Measurements from ENCODE around the gene ITIH4.

DNA sequence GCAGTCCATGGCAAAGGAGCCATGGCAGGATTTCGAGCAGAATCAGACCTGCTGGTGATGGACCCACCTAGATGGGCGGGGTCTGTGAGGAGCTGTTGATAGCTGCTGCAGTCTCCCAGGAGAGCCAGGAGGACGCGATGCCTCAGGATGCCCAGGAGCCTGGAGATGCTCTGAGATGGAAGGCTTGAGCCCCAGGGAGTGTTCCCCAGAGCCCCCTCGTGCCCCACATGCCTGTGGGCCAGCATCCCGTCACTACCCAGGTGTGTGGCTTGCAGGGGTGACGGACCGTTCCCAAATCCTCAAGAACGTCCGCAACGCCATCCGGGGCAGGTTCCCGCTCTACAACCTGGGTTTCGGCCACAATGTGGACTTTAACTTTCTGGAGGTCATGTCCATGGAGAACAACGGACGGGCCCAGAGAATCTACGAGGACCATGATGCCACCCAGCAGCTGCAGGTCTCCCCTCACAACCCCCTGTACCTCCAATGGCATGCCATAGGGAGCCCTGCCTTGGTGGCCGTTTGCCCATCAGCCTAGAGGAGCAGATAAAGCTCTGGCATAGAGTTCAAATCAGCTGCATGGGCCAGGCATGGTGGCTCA, 46.4 kb downstream of the ITIH4 start:
- TF ChIP-seq, protein P1, sequence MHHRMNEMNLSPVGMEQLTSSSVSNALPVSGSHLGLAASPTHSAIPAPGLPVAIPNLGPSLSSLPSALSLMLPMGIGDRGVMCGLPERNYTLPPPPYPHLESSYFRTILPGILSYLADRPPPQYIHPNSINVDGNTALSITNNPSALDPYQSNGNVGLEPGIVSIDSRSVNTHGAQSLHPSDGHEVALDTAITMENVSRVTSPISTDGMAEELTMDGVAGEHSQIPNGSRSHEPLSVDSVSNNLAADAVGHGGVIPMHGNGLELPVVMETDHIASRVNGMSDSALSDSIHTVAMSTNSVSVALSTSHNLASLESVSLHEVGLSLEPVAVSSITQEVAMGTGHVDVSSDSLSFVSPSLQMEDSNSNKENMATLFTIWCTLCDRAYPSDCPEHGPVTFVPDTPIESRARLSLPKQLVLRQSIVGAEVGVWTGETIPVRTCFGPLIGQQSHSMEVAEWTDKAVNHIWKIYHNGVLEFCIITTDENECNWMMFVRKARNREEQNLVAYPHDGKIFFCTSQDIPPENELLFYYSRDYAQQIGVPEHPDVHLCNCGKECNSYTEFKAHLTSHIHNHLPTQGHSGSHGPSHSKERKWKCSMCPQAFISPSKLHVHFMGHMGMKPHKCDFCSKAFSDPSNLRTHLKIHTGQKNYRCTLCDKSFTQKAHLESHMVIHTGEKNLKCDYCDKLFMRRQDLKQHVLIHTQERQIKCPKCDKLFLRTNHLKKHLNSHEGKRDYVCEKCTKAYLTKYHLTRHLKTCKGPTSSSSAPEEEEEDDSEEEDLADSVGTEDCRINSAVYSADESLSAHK (tag by site-specific recombination; IDR thresholded peaks at IDR 0.05), result no peak
- TF ChIP-seq, protein P2, sequence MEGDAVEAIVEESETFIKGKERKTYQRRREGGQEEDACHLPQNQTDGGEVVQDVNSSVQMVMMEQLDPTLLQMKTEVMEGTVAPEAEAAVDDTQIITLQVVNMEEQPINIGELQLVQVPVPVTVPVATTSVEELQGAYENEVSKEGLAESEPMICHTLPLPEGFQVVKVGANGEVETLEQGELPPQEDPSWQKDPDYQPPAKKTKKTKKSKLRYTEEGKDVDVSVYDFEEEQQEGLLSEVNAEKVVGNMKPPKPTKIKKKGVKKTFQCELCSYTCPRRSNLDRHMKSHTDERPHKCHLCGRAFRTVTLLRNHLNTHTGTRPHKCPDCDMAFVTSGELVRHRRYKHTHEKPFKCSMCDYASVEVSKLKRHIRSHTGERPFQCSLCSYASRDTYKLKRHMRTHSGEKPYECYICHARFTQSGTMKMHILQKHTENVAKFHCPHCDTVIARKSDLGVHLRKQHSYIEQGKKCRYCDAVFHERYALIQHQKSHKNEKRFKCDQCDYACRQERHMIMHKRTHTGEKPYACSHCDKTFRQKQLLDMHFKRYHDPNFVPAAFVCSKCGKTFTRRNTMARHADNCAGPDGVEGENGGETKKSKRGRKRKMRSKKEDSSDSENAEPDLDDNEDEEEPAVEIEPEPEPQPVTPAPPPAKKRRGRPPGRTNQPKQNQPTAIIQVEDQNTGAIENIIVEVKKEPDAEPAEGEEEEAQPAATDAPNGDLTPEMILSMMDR (tag by site-specific recombination; IDR thresholded peaks at IDR 0.05), result no peak
- TF ChIP-seq GFI1B (tag by site-specific recombination; IDR thresholded peaks at IDR 0.05) (no peak), ZNF404 (tag by site-specific recombination; IDR thresholded peaks at IDR 0.05) (no peak), ZNF692 (tag by site-specific recombination; IDR thresholded peaks at IDR 0.05) (no peak), TCF7L2 (IDR thresholded peaks at IDR 0.05; ENCODE audit: borderline replicate concordance, low read depth, low read length) (no peak), YY1 (tag by site-specific recombination; IDR thresholded peaks at IDR 0.05) (no peak), REST (tag by site-specific recombination; IDR thresholded peaks at IDR 0.05) (no peak), ZNF274 (IDR thresholded peaks at IDR 0.05; ENCODE audit: low read length) (no peak), ZNF274 (tag by site-specific recombination; IDR thresholded peaks at IDR 0.05; ENCODE audit: borderline replicate concordance) (no peak), ZNF639 (tag by site-specific recombination; IDR thresholded peaks at IDR 0.05) (no peak)
- TF ChIP-seq, protein P3, sequence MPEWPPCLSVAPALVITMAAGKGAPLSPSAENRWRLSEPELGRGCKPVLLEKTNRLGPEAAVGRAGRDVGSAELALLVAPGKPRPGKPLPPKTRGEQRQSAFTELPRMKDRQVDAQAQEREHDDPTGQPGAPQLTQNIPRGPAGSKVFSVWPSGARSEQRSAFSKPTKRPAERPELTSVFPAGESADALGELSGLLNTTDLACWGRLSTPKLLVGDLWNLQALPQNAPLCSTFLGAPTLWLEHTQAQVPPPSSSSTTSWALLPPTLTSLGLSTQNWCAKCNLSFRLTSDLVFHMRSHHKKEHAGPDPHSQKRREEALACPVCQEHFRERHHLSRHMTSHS (tag by site-specific recombination; IDR thresholded peaks at IDR 0.05), result no peak
- TF ChIP-seq, protein P4, sequence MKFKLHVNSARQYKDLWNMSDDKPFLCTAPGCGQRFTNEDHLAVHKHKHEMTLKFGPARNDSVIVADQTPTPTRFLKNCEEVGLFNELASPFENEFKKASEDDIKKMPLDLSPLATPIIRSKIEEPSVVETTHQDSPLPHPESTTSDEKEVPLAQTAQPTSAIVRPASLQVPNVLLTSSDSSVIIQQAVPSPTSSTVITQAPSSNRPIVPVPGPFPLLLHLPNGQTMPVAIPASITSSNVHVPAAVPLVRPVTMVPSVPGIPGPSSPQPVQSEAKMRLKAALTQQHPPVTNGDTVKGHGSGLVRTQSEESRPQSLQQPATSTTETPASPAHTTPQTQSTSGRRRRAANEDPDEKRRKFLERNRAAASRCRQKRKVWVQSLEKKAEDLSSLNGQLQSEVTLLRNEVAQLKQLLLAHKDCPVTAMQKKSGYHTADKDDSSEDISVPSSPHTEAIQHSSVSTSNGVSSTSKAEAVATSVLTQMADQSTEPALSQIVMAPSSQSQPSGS (tag by site-specific recombination; IDR thresholded peaks at IDR 0.05; ENCODE audit: low read depth), result no peak

Data from HEK293 (cell line).